Spleen (tissue), 7 donors: ENCODE results near the gene DNAJB2.

ENCODE experiments used
- CTCF ChIP-seq, 11 experiments: fragments of 200-600 bp in 7 of 11; fragments of 450-650 bp in 4 of 11; sonication (generic) in 4 of 11; IDR thresholded peaks in 8 of 11; conservative IDR thresholded peaks in 3 of 11; 1 replicate in 7 of 11; 2 replicates in 4 of 11; pipeline versions ENCODE4 v1.4.0 to v1.8.0; 2016 to 2021; ENCODE audit warnings: antibody characterized with exemption in 11 of 11, inconsistent platforms in 4 of 11, mild to moderate bottlenecking in 1 of 11
- POLR2A ChIP-seq, 3 donors: fragments of 450-650 bp; IDR thresholded peaks; one replicate each; pipeline ENCODE4 v1.5.1; 2017; ENCODE audit warnings: antibody characterized with exemption in 3 of 3, mild to moderate bottlenecking in 1 of 3
- donor health status: DM: no; HTN: no; CAD: no; lungs with moderate emphysema.
- donor health status: DM: no; HTN: no; CAD: no.
- donor health status: DM: no; HTN: no; CAD: no.

- TF ChIP-seq CTCF (IDR thresholded peaks at IDR 0.05 in 8 of 11, conservative IDR thresholded peaks at IDR 0.05 in 3 of 11) (no peak), POLR2A (IDR thresholded peaks at IDR 0.05) (no peak)
These were observed 3.9 kb downstream of the DNAJB2 start for GRCh38 chr2:219282943-219283581.
